NCI-H1694 treated with DMSO at 0.1 percent for 48 hours (cell line): Measurements from ENCODE around the gene ACOX3.

Source experiments
- DNase-seq: peaks from one replicate; lab custom pipeline; 2025; lab: John Stamatoyannopoulos, UW

ACOX3 gene

DNA sequence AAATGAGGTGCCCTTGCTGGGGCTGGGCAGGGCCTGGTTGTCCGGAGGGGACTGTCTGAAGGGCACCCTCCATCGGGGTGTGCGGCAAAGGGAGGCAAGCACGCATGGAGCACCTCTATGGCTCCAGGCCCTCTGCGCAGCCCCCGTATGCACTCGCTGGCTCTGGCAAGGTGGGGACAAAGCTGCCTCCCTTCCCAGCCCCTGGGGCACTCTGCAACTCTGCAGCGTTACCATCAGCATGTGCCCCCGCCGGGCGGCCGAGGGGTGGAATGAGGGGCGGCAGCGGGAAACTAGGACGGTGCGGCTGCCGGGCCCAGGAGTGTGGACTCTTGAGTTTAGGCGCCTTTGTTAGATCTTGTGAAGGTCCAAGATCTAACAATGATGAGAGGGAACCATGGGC is 26.5 kb upstream of the ACOX3 start:
- DNase-seq = no peak

GRCh38 chr4:8465615-8466611 is 25.4 kb upstream of the ACOX3 start:
- no peak for DNase-seq

DNA sequence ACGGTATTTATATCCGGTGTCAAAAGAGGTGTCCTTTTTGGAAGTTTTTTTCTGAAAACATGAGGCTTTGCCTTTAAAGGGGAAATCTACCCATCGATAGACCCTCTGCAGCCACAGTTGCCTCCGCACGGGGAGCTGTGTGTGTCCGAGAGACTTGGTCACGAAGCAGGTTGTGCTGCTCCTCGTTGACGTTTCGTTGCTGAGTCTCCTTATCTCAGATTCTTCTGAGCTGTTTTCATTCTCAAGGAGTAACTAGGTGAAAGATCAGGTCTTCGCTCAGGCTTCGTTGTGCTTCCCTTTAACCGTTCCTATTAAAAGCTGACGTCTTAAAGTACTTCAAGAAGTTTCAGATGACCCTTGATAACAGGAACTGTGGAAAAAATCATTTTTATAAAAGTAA is 23.9 kb upstream of the ACOX3 start:
- no peak for DNase-seq

- DNase-seq = no peak
Observed at GRCh38 chr4:8463811-8464210, 23.3 kb upstream of the ACOX3 start.

DNA sequence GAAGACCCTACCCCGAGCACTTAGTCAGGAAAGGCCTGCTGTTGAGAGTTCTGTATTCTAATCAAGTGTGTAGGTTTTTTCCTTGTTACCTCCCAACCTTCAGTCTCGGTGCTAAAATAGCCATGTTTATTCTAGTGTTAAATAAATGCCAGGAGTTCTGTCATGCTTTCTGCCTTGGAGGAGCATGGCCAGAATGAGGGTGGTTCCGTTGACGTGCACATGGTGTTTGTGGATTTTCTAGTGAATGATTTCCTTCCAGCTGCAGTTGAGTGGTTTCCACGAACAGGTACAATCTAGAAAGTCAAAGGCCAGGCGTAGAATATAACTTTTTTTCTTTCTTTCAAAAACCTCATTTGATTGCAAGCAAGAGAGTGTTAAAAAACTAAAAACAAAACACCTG is 21.1 kb upstream of the ACOX3 start:
- no peak for DNase-seq

GRCh38 chr4:8461086-8461485 is 20.6 kb upstream of the ACOX3 start:
- DNase-seq = no peak

- no peak for DNase-seq
Observed at GRCh38 chr4:8459867-8460445, 19.4 kb upstream of the ACOX3 start.

DNA sequence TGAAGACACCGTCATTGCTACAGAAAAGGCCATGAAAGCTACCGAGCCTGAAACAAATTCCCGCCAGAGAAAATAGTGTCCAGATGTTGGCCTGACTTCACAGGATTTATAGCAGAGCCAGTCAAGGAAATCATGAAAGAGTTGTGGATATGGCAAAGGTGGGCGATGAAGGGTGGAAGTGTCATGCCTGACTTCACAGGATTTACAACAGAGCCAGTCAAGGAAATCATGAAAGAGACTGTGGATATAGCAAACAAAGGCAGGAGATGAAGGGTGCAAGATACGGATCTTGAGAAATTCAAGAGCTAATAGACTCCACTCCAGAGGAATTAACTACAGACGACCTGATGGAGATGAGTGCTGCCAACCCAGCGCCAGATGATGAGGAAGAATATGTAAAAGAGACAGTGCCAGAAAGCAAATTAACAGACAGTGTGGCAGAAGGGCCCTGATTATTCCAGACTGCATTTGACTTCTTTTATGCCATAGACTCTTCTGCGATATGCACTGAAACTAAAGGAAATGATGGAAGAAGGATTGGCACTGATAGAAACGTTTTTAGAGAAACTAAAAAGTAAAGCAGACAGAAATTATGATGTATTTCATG is 17.2 kb upstream of the ACOX3 start:
- no peak for DNase-seq

DNA sequence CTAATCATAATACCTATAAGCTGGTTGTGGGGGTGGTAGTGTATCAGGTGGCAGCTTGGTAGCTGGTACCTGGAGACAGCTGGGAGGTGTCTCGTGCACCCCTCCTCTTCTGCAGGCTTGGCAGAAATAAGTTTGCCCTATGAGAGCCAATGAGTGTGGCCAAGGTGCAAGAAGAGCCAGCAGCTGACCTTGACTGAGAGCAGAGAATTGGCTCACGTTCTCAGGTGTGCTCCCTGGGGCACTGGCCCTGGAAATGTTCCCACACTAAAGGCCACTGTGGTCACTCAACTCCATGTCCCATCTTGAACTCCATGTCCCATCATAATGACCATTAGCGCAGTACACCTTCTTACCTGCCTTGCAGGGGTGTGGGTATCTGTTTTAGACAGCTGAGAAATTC is 13.4 kb upstream of the ACOX3 start:
- no peak for DNase-seq

- DNase-seq = no peak
Observed at GRCh38 chr4:8451440-8452182, 11.1 kb upstream of the ACOX3 start.

- DNase-seq = no peak
Observed at GRCh38 chr4:8446122-8446521, 5.6 kb upstream of the ACOX3 start.

GRCh38 chr4:8443801-8444200 is 3.3 kb upstream of the ACOX3 start:
- DNase-seq = no peak

DNA sequence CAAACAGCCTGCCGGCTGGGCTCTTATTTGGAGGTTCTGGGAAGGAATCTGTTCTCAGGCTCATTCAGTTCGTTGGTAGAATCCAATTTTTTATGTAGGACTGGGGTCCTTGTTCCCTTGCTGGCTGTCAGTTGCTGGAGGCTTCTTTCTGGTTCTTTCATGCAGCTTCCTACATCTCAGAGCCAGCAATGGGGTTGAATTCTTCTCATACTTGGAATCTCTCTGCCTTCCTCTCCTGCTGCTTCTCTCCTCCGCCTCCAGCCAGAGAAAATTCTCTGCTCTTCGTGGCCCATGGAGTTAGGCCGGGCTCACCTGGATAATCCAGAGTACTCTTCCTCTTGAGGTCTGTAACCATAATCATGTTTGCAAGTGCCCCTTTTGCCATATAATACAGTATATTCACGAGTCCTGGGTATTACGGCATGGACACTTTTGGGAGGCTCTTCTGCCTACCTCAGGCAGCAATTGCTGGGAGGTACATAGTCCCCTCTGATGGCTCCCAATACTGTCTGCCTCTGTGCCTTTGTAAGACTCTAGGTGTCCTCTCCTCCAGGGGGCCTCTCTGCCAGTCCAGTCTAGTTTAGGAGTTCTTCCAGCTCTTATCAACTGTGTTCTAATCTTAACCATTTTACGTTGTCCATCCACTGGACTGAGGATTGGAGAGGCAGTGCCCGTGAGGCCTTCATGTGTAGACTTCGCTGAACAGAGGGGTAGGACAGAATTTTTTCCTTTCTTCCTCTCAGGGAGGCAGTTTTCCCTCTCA is 2.3 kb upstream of the ACOX3 start:
- no peak for DNase-seq

DNA sequence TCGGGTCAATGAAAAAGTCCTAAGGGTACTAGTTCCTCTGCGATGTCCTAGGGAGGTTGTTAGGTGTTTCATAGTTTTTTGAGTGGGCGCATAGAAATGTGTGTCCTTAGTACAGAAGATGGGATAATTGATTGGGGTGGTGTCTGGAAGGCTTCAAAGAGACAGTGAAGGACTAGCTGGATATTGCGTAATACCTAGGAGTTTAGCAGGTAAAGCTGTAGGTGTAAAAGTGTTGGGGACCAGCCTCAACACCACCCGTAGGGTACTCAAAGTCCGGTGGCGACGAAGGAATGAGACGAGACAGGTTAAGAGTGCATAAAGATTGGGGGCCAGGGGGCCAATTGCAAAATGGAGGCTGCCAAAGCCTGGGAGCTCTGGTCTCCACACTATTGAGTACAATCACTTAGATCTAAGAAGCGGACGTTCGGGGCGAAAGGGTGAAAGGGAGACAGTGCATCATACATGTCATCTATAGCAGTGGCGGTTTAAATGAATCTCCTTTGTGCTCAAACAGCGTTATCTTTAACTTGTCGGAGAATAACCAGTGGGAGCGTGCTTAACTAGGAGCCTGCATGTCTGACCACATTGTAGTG is 1.1 kb upstream of the ACOX3 start:
- DNase-seq = no peak

DNA sequence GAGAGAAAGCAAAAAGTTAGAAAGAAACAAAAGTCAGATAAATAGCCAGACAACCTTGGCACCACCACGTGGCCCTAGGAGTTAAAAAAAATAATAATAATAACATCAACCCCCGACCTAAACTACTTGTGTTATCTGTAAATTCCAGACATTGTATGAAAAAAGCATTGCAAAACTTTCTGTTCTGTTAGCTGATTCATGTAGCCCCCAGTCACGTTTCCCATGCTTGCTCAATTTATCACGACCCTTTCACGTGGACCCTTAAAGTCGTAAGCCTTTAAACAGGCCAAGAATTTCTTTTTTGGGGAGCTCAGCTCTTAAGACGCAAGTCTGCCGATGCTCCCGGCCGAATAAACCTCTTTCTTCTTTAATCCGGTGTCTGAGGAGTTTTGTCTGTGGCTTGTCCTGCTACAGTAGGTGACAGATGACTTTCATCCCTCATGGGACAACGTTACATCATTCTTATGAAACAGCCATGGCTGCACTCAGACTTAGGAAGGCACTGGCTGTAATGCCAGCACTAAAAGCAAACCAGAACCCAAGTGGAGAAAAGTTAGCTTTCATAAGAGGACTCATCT is 520 bp downstream of the ACOX3 start:
- peak; percentile 40 for DNase-seq

DNA sequence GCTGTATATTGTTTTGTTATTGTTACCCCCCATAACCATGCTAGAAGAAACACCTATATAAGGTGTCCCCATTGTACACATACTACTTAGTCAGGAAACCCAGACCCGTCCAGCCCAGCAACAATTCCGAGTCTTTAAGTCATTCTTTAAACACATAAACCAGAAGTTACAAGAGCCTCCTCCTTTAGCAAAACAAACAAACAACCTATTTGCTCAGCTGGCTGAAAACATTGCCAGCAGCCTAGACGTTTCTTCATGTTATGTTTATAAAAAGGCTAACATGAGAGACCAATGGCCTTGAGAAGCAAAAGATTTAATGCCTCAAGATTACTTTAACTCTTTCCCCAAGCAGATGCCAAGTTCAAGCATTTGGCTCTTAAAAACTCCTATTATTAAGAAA is 1.4 kb downstream of the ACOX3 start:
- DNase-seq = no peak

DNA sequence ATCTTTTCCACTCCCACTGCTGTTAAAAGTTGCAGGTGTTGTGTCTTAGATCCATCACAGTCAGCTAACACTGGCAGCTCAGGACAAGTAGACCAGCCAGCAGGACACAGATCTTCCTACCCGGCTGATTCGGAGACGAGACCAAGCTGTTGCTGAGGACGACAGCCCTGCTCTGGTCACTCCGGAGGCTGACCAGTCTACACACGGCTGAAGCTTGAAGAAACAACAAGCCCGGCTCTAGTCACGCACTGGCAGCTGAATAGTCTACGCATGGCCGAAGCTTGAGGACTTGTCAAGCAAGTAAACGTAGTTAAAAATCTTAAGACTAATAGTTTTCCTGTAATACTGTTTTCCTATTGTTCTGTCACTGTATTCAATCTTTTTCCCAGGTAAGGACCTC is 1.8 kb downstream of the ACOX3 start:
- no peak for DNase-seq

DNA sequence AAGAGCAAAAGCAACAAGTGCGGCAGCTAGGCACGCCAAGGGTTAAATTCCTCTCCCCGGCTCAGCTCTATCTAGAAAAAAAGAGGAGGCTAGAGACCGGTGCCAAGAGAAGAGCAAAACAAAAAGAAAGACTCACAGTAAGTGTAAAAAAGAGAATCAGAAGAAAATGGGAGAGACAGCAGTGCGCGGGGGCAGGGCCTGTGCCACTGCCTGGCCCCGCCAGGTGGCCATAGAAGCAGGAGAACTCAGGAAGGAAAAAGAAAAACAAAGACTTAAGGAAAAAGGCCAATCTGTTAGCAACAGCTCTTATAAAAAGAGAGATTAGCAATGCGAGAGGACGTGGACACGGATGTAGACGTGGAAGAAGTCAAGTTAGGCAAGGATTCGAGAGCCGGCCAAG is 3.2 kb downstream of the ACOX3 start:
- DNase-seq = no peak

DNA sequence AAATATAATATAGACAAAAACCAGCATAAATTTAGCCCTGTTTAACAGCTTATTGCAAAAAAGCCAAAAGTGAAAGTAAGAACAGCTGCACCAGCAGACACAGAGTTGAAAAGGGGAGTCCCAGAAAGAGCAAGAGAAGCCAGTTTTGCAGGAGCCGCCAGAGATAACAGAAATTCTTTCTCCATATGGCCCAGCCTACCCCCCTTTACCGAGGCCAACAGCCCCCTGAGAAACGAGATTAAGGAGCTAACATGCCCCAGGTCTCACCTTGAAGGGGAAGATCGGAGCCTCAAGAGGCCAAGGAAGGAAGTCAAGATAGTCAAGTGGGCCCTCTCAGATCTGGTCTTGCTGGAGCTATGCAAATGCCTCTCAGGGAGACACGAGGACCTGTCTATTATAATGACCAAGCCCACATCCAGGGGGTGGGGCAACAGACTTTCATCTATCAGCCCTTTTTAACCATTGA is 4.8 kb downstream of the ACOX3 start:
- no peak for DNase-seq

DNA sequence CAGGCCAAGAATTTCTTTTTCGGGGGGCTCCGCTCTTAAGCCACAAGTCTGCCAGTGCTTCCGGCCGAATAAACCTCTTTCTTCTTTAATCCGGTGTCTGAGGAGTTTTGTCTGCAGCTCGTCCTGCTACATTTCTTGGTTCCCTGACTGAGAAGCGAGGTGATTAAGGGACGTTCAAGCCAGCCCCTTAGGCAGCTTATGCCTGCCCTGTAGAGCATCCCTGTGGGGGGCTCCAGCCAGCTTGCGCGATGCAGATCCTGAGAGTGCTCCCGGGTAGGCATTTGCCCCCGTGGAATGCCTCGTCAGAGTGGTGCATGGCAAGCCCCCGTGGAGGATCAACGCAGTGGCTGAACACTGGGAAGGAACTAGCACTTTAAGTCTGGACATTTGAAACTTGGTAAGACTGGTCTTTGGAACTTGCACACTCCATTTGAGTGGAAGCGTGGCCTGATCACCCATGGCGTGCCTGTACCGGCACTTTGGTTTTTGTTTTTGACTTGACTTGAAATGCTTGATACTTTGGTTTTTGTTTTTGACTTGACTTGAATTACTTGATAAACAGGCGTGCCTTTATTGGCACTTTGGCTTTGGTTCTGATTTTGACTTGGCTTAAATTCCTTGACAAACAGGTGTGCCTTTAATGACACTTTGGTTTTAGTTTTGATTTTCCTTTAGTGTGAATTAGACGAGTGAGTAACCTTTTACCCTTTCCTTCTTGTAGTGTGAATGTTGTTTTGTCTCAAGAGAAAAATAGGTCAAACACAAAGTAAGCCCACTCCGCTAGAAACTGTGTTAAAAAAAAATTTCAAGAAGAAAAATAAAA is 6.1 kb downstream of the ACOX3 start:
- DNase-seq = no peak
